ENCODE results near the gene GPC6.

GPC6 gene

GRCh38 chr13:93268327-93269028 is 41.9 kb downstream of the GPC6 start:
- DNase-seq (ENCODE audit: low spot score): no peak

- no peak for DNase-seq (ENCODE audit: low spot score)
These were observed 44.4 kb downstream of the GPC6 start for GRCh38 chr13:93270769-93271742.

- no peak for DNase-seq (ENCODE audit: low spot score)
These were observed 53.4 kb downstream of the GPC6 start for GRCh38 chr13:93279982-93280381.

- DNase-seq (ENCODE audit: low spot score): no peak
These were observed 54.1 kb downstream of the GPC6 start for GRCh38 chr13:93280688-93281087.

- DNase-seq (ENCODE audit: low spot score): no peak
These were observed 56.6 kb downstream of the GPC6 start for GRCh38 chr13:93283255-93283654.

GRCh38 chr13:93284064-93284463 is 57.5 kb downstream of the GPC6 start:
- DNase-seq (ENCODE audit: low spot score): no peak

- no peak for DNase-seq (ENCODE audit: low spot score)
These were observed 59.4 kb downstream of the GPC6 start for GRCh38 chr13:93286047-93286446.

GRCh38 chr13:93289053-93289452 is 62.4 kb downstream of the GPC6 start:
- DNase-seq (ENCODE audit: low spot score): no peak

- DNase-seq (ENCODE audit: low spot score): no peak
These were observed 63.2 kb downstream of the GPC6 start for GRCh38 chr13:93289842-93290241.

GRCh38 chr13:93290503-93290902 is 63.9 kb downstream of the GPC6 start:
- peak; percentile 7 for DNase-seq (ENCODE audit: low spot score)

GRCh38 chr13:93292366-93292765 is 65.8 kb downstream of the GPC6 start:
- DNase-seq (ENCODE audit: low spot score): no peak

- DNase-seq (ENCODE audit: low spot score): no peak
These were observed 67.1 kb downstream of the GPC6 start for GRCh38 chr13:93293710-93294109.

GRCh38 chr13:93296584-93296983 is 70.0 kb downstream of the GPC6 start:
- no peak for DNase-seq (ENCODE audit: low spot score)

GRCh38 chr13:93298713-93299112 is 72.1 kb downstream of the GPC6 start:
- DNase-seq (ENCODE audit: low spot score): no peak

- no peak for DNase-seq (ENCODE audit: low spot score)
These were observed 77.5 kb downstream of the GPC6 start for GRCh38 chr13:93304134-93304533.

GRCh38 chr13:93304868-93305613 is 78.4 kb downstream of the GPC6 start:
- no peak for DNase-seq (ENCODE audit: low spot score)

- no peak for DNase-seq (ENCODE audit: low spot score)
These were observed 79.3 kb downstream of the GPC6 start for GRCh38 chr13:93305886-93306285.

GRCh38 chr13:93307136-93307535 is 80.5 kb downstream of the GPC6 start:
- DNase-seq (ENCODE audit: low spot score): no peak

- DNase-seq (ENCODE audit: low spot score): no peak
These were observed 81.0 kb downstream of the GPC6 start for GRCh38 chr13:93307651-93308050.

GRCh38 chr13:93309886-93310523 is 83.4 kb downstream of the GPC6 start:
- DNase-seq (ENCODE audit: low spot score): no peak

- no peak for DNase-seq (ENCODE audit: low spot score)
These were observed 90.2 kb downstream of the GPC6 start for GRCh38 chr13:93316841-93317240.

All from RKO (cell line).